GM12864 (cell line): Measurements from ENCODE around the gene TBC1D1.

Experiments
- DNase-seq: peaks from one replicate; pipeline ENCODE4 v3.0.0-alpha.2; 2011; ENCODE audit warnings: low read depth
- H3K4me3 ChIP-seq: 2 replicates; pipeline ENCODE4 v1.5.1; 2011; ENCODE audit warnings: mild to moderate bottlenecking, low read depth, low read length, control low read depth
- CTCF ChIP-seq: IDR thresholded peaks from 2 replicates; pipeline ENCODE4 v1.5.1; 2011; ENCODE audit warnings: low read depth, mild to moderate bottlenecking, moderate library complexity, low read length, control low read depth, inconsistent platforms; ENCODE audit errors: missing control alignments

TBC1D1 gene

GRCh38 chr4:38129460-38130227 is 238.8 kb downstream of the TBC1D1 start:
- no peak for TF ChIP-seq CTCF
- H3K4me3 ChIP-seq, result no peak overlapping the region
- DNase-seq, result no peak

GRCh38 chr4:38130884-38131283 is 240.0 kb downstream of the TBC1D1 start:
- no peak overlapping the region for H3K4me3 ChIP-seq
- DNase-seq, result no peak
- TF ChIP-seq CTCF, result no peak

GRCh38 chr4:38131371-38132091 is 240.6 kb downstream of the TBC1D1 start:
- TF ChIP-seq CTCF, result no peak
- DNase-seq, result peak; percentile 70
- no peak overlapping the region; the same call in 1 of the 2 replicates for H3K4me3 ChIP-seq

GRCh38 chr4:38132107-38132673 is 241.3 kb downstream of the TBC1D1 start:
- DNase-seq, result peak; percentile 99
- TF ChIP-seq CTCF, result no peak
- H3K4me3 ChIP-seq, result no peak overlapping the region; the same call in 1 of the 2 replicates

- H3K4me3 ChIP-seq, result peak overlapping the region; percentile 16
- no peak for TF ChIP-seq CTCF
- DNase-seq, result peak; percentile 45
These were observed 242.2 kb downstream of the TBC1D1 start for GRCh38 chr4:38132843-38133662.

- no peak overlapping the region for H3K4me3 ChIP-seq
- no peak for DNase-seq
- no peak for TF ChIP-seq CTCF
These were observed 243.0 kb downstream of the TBC1D1 start for GRCh38 chr4:38133711-38134480.
